CMK (cell line): ENCODE data around the gene LGALS7B.
"Not testable (repeated sequence)": the region's sequence is repeated elsewhere in the genome, so short reads cannot be mapped to it uniquely, and the experiment has no call there.

Experiments used
- DNase-seq: peaks from one replicate; pipeline ENCODE4 v3.0.0-alpha.2; 2010; ENCODE audit warnings: low read depth

LGALS7B gene

GRCh38 chr19:38796154-38796553 lies 7.2 kb downstream of the LGALS7B start:
- no peak for DNase-seq

- not testable (repeated sequence) for DNase-seq
These were observed 8.8 kb downstream of the LGALS7B start for GRCh38 chr19:38797781-38798180.

- DNase-seq = no peak
These were observed 10.1 kb downstream of the LGALS7B start for GRCh38 chr19:38799104-38799503.

GRCh38 chr19:38800577-38801347 lies 11.8 kb downstream of the LGALS7B start:
- no peak for DNase-seq

- no peak for DNase-seq
These were observed 12.5 kb downstream of the LGALS7B start for GRCh38 chr19:38801359-38802095.

- DNase-seq = no peak
These were observed 14.5 kb downstream of the LGALS7B start for GRCh38 chr19:38803543-38803942.

- DNase-seq = no peak
These were observed 16.2 kb downstream of the LGALS7B start for GRCh38 chr19:38805180-38805579.

GRCh38 chr19:38806371-38806770 lies 17.4 kb downstream of the LGALS7B start:
- DNase-seq = no peak

GRCh38 chr19:38807374-38808098 lies 18.5 kb downstream of the LGALS7B start:
- not testable (repeated sequence) for DNase-seq

- no peak for DNase-seq
These were observed 19.7 kb downstream of the LGALS7B start for GRCh38 chr19:38808741-38809140.

GRCh38 chr19:38809592-38810252 lies 20.7 kb downstream of the LGALS7B start:
- DNase-seq = no peak

- no peak for DNase-seq
These were observed 23.2 kb downstream of the LGALS7B start for GRCh38 chr19:38812009-38812840.

GRCh38 chr19:38812841-38813320 lies 23.9 kb downstream of the LGALS7B start, which contains the start of gene LGALS4:
LGALS4 (minus strand) TSS chr19:38812945; CDS start chr19:38812886, 59 bp downstream.
- no peak for DNase-seq

- no peak for DNase-seq
These were observed 24.3 kb downstream of the LGALS7B start for GRCh38 chr19:38813323-38813722.

- not testable (repeated sequence) for DNase-seq
These were observed 24.9 kb downstream of the LGALS7B start for GRCh38 chr19:38813932-38814331.

- DNase-seq = no peak
These were observed 26.3 kb downstream of the LGALS7B start for GRCh38 chr19:38815059-38816001.

- DNase-seq = no peak
These were observed 27.2 kb downstream of the LGALS7B start for GRCh38 chr19:38816131-38816750.

- DNase-seq = no peak
These were observed 28.1 kb downstream of the LGALS7B start for GRCh38 chr19:38817081-38817480.

- DNase-seq = no peak
These were observed 30.4 kb downstream of the LGALS7B start for GRCh38 chr19:38819231-38819920.
